Skeletal muscle cell (primary cell): Measurements from ENCODE around the gene PNPLA3.
A peak's percentile ranks its signal among the peaks of the same experiment; 100 is the strongest.

Source experiments
- DNase-seq: peaks from one replicate; pipeline ENCODE4 v3.0.0-alpha.2; 2010; ENCODE audit warnings: low read depth
- H3K4me3 ChIP-seq: 2 replicates; pipeline ENCODE4 v1.5.1; 2011; ENCODE audit warnings: low read depth, mild to moderate bottlenecking, control low read depth, low read length, moderate library complexity

PNPLA3 gene

DNA sequence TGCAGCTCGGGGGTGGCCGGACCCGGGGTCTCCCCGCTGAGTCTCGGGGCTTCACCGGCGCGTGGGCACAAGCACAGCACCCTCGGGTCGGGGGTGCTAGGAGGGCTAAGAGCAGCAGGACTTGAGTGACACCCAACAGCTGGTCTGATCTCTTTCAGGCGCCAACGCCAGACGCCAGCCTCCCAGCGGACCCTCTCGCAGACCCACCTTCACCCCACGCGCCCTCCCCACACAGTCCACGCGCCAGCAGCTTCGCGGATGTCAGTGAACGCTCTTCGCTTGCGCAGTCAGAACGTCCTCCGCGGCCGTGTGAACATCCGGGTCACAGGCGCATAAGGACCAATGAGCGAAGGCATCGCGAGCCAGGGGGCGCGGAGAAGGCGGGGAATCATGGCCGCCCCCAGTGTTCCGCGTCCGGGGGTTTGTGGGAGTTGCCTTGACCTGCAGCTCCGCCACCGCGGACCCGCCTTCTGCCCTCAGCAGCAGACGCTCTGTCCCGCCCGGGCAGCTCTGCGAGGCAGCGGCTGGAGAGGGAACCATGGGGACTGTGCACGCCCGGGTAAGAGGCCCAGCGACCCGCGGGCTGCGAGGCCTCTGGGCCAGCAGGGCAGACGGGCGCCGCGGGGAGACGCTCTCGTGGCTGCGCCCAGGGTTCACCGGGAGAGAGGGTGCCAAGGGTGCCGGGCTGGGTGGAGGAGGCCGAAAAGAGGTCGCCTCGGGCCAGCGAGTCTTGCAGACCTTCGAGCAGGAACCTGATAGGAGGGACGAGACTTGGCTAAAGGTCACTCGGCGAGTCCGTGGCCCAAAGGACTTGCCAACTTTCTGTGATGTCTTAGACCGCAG, 31.7 kb downstream of the PNPLA3 start, which contains the start of gene SAMM50:
TSS of gene SAMM50 (plus strand) at position 403 of the 843 bp plus-strand sequence. CDS start at position 539, 136 bp downstream.
- peak; percentile 69 for DNase-seq
- H3K4me3 ChIP-seq: peak within 1 kb of the TSS; percentile 94

DNA sequence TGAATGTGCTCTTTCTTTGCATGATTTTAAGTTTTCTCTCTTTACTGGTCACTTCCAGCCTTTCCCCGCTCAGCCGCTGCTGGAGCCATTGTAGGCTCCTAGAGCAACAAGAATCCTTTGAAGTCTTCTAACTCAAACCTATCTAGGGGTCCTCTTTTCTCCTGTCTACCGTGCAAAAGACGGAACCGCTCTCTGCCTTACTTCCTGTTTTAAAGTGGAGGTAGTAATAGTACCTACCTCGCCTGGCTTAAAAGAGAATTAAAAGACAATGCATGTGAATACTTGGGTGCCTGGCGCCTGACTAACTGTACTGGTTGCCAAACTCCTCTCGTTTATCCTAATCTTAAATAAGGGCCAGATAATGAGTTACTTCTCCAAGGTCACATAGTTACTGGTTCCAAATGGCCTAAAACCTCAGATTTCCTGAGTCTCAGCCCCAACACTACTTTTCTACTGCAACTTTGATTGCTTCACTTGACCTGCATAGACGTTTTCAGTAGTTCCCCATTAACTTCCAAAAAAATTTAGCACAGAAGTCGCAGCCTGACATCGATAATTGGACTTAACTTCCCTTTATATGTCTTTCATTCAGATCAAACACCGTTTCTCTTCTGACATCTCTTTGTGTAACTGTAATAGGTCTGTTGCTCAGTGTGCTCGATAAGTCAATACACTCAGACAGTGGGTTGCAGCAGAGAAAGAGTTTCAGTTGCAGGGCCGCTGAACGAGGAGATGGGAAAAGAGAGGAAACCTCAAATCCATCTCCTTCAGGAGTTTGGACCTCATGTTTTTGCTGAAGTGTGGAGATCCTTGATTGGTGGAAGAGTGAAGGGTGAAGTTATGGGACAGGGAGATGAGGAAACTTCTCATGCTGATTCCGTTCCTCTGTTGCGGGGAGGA, 32.5 kb downstream of the PNPLA3 start:
- DNase-seq: no peak

DNA sequence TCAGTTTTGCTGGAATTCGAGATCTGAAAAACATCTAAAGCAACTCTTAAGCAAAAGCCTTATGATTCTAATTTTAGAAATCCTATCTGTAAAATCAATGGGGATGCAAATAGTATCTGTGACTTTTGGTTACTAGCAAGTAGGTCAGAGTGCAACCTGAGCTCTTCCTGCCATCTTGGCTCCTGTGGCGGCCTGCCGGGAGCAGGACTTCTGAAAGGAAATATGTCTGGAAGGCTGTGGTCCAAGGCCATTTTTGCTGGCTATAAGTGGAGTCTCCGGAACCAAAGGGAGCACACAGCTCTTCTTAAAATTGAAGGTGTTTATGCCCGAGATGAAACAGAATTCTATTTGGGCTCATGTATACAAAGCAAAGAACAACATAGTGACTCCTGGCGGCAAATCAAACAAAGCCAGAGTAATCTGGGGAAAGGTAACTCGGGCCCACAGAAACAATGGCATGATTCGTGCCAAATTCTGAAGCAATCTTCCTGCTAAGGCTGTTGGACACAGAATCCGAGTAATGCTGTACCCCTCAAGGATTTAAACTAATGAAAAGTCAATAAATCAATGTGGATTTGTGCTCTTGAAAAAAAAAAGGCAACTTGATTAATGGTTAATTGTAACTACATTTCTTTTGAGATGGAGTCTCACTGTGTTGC, 33.3 kb downstream of the PNPLA3 start:
- no peak overlapping the region for H3K4me3 ChIP-seq
- DNase-seq: no peak

More for the DNA sequence above, 32.5 kb downstream of the PNPLA3 start:
- peak overlapping the region; percentile 94 for H3K4me3 ChIP-seq

DNA sequence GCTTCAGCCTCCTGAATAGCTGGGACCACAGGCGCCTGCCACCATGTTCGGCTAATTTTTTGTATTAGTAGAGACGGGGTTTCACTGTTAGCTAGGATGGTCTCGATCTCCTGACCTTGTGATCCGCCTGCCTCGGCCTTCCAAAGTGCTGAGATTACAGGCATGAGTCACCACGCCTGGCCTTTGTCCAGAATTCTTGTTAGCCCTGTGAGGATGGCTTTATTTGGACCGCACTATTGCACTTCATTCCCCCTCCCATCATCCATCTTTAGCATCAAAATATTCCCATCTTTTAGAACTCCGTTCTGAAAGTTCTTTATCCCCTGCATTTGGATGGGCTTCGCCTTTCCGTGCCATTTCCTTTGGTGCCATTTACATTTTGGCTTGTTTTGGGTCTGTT, 34.3 kb downstream of the PNPLA3 start:
- no peak overlapping the region for H3K4me3 ChIP-seq
- DNase-seq: no peak

DNA sequence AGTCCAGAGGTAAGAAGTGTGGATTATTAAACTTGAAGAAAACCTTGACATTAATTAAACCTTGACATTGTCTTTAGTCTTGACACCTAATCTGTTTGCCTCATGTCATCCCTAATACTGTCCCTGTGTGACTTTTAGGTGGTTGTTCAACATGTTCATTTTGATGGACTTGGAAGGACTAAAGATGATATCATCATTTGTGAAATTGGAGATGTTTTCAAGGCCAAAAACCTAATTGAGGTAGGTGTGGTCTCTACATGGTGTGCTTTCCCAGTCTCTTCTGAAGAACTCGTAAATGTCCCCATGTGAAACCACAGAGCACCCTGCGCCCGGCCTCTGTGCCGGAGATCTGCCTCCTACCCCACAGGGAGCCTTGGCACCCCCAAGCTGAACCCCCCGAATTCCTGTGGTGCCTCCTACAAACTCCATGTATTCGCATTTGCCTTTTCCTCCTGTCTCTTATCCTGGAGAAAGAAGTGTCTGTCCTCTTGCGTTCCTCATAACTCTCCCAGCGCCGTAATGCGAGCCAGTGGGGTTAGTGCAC, 40.8 kb downstream of the PNPLA3 start:
- H3K4me3 ChIP-seq: no peak overlapping the region
- DNase-seq: no peak

DNA sequence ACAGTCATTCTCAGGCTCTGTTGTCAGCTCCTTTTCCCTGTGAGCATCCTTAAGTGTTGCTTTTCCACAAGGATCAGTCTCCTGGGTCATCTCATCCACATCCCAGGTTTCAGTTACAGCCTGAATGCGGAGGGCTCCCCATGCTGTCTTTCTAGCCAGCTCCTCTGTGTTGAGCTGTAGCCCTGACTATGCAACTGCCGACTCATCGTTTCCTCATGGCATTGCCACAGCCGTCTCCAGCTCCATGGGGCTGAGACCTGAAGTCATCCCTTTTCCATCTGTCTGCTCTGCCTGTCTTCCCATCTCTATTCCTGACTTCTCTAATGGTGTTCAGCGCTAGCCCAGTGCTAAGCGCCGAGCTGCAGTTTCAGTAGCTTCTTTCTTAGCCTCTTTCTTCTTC, 43.5 kb downstream of the PNPLA3 start:
- H3K4me3 ChIP-seq: no peak overlapping the region
- DNase-seq: no peak

DNA sequence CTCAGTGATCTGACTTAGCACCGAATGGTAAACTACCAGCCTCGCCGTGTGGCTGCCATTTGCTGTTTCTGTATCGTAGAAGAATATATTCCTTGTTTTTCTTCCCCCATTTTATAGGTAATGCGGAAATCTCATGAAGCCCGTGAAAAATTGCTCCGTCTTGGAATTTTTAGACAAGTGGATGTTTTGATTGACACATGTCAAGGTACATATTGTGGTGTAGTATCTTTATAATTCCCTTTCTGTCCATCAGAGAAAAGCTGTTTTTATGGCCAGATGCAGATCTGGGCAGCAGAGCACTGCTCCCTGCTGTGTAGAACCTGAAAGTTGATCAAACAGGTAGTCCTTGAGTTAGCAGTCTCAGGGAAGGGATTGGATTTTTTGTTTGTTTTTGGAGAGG, 45.0 kb downstream of the PNPLA3 start:
- no peak overlapping the region for H3K4me3 ChIP-seq
- DNase-seq: no peak

DNA sequence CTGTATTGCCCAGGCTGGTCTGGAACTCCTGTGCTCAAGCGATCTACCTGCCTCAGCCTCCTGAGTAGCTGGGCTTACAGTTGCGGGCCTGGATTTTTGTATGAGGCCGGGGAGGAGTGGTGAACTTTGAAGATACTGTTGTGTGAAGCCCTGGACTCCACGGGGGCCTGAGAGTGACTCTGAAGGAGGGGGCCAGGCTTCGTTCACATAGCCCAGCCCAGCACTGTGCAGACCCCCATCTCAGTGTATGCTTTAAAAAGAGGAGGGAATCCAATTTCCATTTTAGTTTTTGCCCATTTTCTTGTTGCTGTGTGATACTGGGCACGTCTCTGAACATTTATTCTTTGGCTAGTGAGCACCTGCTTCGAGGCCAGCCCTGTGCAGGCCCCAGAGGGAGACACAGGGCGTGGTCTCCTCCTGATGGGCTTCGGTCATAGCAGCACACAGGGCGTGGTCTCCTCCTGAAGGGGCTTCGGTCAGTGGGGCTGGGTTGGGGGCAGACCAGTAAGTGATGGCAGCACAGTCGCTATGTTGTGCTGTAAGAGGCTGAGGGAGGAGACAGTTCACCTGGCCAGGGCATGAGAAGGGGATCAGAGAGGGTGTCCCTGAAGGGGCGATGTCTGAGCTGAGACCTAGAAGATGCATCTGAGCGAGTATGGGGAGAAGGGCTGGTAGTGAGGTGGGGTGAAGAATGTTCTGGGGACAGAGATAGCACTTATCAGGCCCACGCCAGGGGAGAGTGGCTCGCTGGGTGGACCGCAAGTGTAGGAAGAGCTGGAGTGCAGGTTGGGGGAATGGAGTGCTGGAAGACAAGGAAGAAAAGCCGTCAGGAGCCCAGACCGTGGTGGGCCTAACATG, 45.6 kb downstream of the PNPLA3 start:
- no peak for DNase-seq
- no peak overlapping the region for H3K4me3 ChIP-seq

DNA sequence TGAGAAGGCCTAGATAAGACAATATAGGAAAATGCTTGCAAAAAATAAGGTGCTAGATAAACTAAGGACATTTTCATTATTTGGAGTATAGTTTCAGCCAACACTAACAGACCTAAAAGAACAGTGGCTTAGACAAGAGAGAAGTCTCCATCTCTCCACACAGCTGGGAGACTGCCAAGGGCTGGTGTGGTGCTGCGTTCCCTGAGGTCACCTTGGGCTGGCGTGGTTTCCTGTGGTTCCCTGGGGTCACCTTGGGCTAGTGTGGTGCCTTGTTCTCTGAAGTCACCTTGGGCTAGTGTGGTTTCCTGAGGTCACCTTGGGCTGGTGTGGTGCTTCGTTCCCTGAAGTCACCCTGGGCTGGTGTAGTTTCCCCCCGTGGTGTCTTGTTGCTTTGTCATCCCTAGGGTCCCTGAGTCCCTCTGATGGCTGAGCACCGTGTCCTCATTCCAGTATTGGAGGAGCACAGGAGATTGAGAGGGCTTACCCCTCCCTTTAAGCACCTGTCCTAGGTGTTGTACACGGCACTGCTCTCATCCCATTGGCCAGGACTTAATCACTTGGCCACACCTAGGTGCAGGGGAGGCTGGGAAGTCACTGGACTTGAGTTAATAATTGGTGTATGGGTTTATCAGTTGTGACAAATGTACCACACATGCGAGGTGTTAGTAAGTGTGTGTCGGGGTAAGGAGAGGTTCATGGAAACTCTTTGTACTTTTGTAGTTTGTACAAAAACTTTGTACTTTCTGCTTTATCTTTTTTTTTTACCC, 46.6 kb downstream of the PNPLA3 start:
- DNase-seq: no peak
- no peak overlapping the region for H3K4me3 ChIP-seq

DNA sequence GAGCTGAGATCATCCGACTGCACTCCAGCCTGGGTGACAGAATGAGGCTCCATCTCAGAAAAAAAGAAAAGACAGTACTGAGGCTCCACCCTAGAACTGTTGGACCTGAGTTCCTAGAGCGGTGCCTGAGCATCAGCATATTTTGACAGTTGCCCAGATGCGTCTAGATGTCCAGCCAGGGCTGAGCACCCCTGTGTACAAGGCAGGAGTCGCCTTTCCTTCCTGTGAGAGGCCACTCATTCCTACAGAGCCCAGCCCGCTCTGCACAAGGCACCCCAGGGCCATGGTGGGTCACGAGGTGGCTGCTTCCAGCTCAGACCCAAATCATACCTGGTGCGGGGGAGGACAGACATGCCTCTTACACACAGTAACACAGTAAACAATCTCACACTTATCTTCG, 47.5 kb downstream of the PNPLA3 start:
- no peak for DNase-seq
- no peak overlapping the region for H3K4me3 ChIP-seq

DNA sequence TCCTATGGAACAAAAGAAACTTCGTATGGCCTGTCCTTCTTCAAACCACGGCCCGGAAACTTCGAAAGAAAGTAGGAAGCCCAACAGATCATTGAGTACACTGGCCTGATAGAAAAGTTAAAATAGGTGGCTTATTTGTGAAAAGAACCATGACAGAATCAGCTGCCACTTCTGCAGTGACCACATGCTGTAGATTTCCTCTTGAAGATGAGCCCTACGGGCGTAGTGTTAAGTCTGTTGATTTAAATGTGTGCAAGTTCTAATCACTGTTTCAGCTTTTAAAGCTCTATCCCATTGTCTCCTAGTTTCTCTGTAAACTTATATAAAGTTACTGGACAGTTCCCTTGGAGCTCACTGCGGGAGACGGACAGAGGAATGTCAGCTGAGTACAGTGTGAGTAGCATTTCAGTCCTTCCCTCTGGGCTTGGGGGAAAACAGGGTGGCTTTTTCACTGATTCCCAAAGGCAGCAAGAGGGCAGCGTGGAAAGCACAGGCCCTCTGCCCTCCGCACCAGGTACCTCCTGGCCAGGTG, 49.4 kb downstream of the PNPLA3 start:
- DNase-seq: no peak
- H3K4me3 ChIP-seq: no peak overlapping the region

DNA sequence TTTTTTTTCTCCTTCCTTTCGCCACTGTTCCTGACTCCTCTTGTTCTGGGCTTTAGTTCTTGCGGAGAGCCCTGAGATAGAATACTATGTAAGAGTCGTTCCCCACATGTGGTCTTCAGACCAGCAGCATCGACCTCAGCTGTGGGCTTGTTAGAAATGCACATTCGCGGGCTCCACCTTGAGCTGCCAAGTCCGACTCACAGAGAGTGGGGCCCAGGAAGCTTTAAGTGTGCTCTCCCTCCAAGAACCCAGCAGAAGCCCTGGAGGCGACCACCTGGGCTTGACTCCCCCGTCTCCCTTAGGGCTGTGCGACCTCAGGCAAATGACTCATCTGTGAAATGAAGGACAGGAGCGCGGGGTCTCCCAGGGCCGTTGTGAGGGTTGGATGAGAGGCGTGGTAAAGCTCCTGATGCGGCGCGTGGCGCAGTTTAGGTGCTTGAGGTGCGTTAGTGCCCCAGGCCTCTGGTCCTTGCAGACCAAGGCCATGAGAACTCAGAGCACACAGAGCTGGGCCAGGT, 50.5 kb downstream of the PNPLA3 start:
- H3K4me3 ChIP-seq: no peak overlapping the region
- DNase-seq: no peak

DNA sequence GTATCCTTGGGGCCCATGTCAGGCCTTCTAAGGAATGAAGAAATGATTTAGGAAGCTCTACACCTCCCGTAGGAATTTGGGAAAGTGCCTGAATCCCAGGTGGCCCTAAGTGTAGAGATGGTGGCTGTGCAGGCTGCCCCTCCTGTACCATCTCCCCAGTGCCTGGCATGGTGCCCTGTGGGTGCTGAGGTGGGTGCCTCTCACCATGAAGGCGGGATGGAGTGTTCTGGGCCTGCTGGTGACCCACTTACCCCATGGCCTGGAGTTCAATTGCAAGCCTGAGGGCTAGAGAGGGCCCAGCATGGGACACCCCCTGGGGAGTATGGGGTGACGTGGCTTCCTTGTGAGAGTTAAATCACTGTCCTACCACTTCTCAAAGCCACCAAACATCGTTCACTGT, 51.4 kb downstream of the PNPLA3 start:
- no peak for DNase-seq
- no peak overlapping the region for H3K4me3 ChIP-seq

DNA sequence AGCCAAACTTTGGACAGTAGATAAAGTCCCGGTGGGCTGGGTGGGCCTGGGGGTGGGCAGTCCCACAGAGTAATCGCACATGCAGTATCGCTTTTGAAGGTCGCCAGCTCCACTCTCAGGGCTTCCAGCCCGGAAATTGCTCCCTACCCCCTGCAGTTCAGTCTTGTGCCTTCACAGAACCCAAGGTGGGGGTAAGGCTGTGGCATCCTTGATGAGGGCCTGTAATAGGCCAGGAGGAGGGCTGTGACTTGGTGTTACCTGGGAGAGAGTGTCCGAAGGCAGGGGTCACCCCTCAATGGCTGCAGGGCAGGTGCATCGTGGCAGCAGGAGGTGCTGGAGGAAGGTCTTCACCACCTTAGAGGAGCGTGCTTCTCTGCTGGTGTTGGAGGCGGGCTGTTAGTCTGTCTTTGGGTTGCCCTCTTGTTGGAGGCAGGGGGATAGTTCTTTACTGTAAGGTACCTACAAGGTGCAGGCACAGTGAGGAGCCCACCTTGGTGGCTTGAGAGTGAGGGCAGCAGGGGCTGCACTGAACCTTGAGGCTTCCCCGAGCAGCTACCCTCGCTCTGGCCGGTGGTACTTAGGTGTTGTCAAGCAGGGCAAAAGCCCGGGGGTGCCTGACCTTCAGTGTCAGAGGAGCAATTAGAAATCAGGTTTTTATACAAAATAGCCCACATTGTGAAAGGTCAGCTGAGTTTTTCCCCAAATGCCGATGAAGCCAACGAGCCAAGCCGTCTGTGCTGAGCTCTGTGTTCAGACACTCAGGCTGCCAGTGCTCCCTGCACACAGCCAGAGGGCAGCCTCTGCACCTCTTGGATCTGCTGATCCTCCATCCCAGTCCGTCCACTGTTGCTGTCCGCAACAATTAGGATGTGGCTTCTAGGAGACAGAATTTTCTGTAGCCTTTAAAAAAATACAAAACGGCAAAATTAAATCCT, 53.5 kb downstream of the PNPLA3 start:
- H3K4me3 ChIP-seq: no peak overlapping the region
- DNase-seq: no peak

DNA sequence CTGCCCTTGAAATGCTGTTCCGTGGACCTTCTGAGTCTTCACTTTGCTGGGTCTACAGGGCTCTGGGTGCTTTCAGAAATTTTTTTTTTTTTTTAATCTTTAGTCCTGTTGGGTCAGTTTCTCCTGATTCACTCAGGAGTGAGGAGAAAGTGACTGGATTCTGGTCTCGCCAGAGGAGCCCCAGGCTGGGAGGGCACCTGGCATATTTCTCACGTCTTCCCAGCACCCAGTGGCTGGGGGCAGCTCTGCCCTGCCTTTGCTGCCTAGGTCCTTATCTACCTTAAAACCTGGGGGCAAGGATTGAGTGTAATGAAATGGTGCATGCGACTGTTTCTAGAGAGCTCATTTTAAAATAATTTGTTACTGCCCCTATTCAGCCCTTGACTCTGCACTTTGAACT, 55.0 kb downstream of the PNPLA3 start:
- no peak for DNase-seq
- H3K4me3 ChIP-seq: no peak overlapping the region

DNA sequence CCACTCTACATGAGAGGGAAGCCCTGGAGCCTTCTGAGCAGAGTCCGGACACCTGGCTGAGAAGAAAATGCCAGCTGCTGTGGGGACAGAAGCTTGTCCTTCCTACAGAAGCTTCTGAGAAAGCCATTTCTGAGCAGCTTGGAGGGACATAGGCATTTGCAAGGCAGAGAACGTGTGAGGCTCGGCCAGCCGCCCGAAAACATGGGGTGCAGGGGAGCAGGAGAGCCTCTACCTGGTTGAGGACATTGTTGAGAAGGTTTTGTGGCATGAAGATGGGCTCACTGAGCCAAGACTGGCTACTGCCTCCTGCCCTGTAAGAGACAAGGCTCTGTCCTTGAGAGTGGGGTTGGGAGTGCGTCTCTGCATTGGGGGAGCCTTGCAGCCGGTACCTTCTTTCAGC, 57.0 kb downstream of the PNPLA3 start:
- no peak for DNase-seq
- H3K4me3 ChIP-seq: no peak overlapping the region

DNA sequence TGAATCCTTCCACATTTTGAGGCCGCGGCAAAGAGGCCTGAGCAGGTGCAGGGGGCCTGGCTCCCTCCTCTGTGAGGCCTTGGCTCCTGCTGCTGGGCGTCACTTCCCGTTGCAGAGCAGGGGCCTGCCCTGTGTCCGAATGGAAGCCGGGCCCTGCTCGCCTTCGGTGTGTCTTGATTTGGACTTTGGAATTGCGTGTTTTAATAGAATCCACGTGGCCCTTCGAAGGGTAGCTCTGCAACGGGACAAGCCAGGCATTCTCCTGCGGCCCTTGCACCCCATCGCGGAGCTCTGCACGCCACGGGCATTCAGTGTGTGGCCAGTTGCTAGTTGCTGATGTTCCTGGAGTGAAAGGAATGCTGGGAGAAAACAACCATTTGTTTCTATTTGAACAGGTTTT, 57.4 kb downstream of the PNPLA3 start:
- DNase-seq: no peak
- no peak overlapping the region for H3K4me3 ChIP-seq
